GM19395 (cell line): ENCODE data around the gene MSH2.

Experiments used
- ATAC-seq: cut with Tn5 transposase; IDR thresholded peaks from one replicate; pipeline ENCODE4 v1.9.1; 2021; ENCODE audit warnings: mild to moderate bottlenecking, moderate library complexity; ENCODE audit not compliant: unreplicated experiment

MSH2 gene

DNA sequence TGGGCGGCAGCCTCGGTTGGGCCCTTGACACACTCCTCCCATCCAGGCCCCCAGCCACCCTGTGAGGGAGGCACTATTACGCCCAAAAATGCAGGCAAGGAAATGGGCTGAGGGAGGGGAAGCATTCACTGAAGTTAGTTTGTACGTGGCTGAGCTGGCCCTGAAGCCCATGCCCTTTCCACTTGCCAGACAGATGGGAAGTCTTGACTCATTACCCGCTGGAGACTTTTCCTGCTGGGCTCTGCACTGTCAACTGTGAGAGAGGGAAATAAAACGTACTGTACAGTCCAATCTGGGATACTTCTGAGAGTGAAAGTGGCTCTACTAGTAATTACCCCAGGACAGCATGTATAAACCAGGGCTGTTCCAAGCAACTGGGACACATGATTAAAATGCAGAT is 125.9 kb downstream of the MSH2 start:
- no peak for ATAC-seq

DNA sequence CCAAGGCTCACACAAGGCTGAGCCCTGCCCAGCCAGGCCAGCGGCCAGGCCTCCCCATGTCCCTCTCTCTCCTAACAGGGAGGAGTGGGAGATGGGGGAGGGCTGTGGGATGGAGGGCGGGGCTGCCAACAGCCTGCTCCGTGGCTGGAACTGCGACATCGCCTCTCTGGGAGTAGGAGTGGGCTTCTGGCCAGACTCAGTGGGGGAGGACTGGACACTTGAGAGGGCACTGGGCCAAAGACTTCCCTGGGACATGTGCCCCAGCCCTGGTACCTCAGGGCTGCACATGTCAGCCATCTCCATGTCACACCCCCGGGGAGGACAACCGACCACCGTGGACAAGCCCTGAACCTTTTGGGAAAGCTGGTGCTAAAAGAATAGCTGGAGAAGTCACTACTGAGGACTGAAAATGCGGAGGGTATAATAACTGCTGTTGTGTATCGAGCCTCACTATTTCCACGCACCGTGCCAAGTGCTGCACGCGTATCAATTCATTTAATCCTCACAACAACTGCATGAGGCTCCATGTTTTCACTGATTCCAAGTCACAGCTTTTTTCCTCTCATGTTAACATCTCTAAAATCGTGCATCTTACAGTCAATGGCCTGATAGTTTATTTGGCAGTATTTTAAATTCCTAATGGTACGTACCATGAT is 127.3 kb downstream of the MSH2 start:
- no peak for ATAC-seq

DNA sequence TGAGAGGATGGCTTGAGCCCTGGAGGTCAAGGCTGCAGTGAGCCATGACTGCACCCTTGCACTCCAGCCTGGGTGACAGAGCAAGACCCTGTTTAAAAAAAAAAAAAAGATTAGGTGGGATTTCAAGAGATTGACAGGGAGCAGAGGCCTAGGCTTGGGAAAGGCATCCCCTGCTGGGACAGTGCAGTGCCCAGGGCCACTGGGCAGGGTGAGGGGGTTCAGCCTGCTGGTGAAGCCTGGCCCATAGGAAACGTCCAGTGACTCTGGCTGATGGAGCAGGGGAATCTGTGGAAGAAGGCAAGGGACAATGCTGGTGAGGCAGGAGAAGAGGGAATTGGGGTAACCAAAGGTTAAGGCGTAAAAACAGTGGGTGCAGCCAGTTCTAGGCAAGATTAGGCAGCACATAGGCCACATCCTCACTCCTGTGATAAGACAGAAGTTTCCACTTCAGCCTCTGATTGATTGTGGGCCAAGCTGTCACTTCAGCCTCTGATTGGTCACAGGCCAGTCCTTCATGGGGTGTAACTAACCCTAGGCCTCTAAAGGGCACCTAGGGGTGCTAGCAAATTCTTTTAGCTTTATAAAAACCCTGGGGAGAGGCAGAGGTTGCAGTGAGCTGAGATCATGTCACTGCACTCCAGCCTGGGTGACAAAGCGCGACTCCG is 128.6 kb downstream of the MSH2 start:
- no peak for ATAC-seq
